HPDE6-E6E7 (cell line): ENCODE measurements around the gene WNT7A.
"Not testable (repeated sequence)": the region's sequence is repeated elsewhere in the genome, so short reads cannot be mapped to it uniquely, and the experiment has no call there.

Experiments
- DNase-seq: peaks from one replicate; pipeline ENCODE4 v3.0.0; 2011; ENCODE audit warnings: missing footprints; ENCODE audit errors: extremely low spot score

The WNT7A gene

DNA sequence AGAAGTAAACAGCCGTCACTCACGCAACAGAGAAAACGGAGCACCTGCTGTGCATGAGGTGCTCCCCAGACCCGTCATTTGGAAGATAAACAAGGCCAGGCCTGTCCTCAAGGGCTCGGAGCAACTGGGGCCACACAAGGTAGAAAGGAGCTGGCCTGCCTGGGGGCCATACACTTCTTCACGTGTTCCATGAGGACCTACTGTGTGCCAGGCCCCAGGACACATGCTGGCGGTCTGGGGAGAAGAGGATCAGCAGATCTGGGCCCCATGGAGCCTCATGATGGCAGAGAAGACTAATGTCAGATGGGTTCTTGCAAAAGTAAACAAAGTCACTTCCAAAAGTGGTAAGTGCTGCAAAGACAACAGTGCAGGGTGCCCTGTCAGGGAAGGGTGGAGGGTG is 14.3 kb downstream of the WNT7A start:
- DNase-seq: no peak

DNA sequence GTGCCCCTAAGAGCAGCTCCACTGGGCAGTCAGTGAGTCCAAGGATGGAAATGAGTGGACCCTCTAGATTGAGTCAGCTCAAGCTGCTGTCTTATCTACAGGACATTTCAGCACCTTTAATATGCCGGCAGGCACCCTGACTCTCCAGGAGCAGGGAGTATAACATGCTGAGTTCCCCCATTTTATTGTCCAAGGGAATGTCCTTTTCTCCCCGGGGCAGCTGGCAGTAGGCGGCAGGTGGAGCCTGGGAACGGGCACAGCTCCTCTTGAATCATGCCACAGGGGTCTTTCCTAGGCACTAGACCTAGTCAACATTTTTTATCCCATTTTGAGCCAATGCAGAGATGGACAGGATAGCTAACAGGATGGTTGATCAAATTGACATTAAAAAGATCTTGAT is 14.8 kb downstream of the WNT7A start:
- DNase-seq: no peak

GRCh38 chr3:13863965-13864595 is 15.8 kb downstream of the WNT7A start:
- no peak for DNase-seq

GRCh38 chr3:13863382-13863952 is 16.4 kb downstream of the WNT7A start:
- DNase-seq: no peak

DNA sequence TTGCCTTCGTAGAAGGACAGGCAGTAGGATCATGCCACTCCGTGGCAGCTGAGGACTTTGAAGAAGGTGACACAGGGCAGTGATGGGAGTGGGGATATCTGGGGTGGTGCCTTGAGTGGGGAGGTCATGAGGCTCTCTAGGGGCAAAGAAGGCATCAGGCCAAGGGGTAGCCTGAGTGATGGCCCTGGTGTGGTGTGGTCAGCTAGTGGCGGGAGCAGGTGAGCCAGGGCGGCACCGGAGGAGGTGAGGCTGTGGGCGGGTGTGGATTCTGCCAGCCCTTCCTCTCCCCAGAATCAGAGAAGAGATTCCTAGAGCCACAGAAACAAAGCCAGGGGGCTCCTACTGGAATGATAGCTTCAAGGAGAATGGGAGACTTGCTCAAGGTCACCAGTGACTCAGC is 18.4 kb downstream of the WNT7A start:
- DNase-seq: no peak

- no peak for DNase-seq
Observed at GRCh38 chr3:13860001-13860400, 19.9 kb downstream of the WNT7A start.

DNA sequence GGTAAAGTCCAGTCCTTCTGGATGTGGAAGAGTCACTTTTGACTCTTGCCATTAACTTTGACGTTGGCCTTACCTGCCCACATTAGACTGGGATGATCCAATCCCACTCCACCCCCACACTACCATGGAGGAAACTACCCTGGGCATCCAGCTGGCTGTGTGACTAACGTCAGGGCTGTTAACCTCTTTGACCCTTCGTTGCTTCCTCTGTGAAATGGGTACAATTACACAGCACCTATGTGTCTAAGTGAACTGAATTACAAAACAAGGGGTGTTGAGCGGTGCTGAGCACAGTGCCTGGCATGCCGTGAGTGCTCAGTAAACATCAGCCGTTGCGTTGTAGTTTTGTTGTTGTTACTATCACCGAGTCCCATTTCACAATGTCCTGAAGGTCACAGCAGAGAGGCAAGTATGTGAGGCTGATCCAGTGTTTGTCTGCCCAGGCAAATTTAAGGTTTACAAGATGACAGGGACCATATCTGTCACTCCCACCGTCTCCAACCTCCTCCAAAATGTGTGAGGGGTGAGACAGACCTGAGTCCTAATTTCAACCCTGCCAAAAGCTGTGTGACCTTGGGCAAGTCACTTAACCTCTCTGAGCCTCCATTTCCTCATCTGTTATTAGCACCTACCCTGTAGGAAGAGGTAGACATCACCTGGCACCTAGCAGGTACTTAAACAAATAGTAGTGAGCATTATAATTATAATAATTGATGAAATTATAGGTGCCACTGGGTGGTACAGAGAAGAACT is 20.9 kb downstream of the WNT7A start:
- no peak for DNase-seq

GRCh38 chr3:13857702-13858380 is 22.0 kb downstream of the WNT7A start:
- DNase-seq: no peak

DNA sequence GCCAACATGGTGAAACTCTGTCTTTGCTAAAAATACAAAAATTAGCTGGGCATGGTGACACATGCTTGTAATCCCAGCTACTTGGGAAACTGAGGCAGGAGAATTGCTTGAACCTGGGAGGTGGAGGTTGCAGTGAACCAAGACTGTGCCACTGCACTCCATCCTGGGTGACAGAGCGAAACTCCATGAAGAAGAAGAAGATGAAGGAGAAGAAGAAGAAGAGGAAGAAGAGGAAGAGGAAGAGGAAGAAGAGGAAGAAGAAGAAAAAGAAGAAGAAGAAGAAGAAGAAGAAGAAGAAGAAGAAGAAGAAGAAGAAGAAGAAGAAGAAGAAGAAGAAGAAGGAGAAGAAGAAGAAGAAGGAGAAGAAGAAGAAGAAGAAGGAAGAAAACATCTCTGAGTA is 23.2 kb downstream of the WNT7A start:
- DNase-seq: not testable (repeated sequence)

- no peak for DNase-seq
Observed at GRCh38 chr3:13856006-13856405, 23.9 kb downstream of the WNT7A start.

GRCh38 chr3:13854492-13854891 is 25.4 kb downstream of the WNT7A start:
- DNase-seq: no peak

- DNase-seq: peak; percentile 76
Observed at GRCh38 chr3:13853978-13854296, 25.9 kb downstream of the WNT7A start.

GRCh38 chr3:13853256-13853977 is 26.5 kb downstream of the WNT7A start:
- DNase-seq: no peak

DNA sequence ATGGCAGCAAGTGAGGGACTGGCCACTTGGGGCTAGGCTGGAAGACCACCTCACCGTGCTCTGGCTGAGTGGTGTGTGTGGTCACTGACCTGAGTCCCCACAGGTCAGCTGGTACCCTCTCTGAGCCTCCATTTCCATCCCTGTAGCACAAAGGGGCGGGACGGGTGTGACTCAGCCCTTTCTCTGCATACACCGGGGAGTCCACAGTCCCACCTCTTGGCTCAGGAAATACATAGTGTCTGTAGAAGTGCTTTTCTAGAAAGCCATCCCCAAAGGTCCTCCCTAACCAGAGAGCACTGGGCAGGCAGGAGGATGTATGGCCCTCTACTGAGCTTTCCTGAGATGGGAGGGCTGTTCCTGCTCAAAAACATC is 27.2 kb downstream of the WNT7A start:
- DNase-seq: peak; percentile 46

GRCh38 chr3:13851997-13852637 is 27.8 kb downstream of the WNT7A start:
- no peak for DNase-seq

GRCh38 chr3:13851091-13851849 is 28.6 kb downstream of the WNT7A start:
- DNase-seq: no peak

DNA sequence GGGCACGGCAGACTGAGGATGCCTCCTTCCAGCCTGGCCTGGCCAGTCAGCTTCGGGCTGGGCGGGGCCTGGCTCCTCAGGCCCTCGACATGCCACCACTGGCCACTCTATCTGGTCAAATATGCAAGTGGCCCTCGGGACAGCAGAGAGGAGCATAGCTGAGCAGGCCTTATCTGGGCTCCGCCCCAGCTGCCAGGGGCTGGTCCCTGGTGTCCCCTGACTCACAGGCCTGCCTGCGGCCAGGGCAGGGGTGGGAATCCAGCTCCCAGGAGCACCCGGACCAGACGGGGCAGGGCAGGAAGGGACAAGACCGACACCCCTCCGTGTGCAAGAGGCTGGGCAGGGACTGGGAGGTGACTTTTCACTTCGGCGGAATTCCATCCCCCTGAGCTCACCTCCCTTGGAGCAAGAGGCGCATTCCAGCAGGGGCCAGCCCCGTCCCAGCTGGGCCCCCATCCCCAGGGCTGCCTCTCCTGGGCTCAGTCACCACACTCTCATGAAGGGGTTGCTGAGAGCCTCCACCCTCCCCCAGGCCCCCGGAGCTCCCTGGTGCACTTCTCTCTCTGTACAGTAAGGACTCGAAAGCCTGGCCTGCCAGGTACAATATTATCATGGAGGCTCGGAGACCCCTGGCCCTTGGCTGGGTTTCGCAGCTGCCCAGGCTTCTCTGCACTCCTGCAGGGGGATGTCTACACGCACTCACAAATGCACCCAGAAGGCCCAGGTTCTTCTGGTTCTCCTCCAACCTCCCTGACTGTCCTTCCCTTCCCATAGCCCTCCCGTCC is 29.5 kb downstream of the WNT7A start:
- DNase-seq: peak; percentile 73

GRCh38 chr3:13849018-13849417 is 30.9 kb downstream of the WNT7A start:
- no peak for DNase-seq

DNA sequence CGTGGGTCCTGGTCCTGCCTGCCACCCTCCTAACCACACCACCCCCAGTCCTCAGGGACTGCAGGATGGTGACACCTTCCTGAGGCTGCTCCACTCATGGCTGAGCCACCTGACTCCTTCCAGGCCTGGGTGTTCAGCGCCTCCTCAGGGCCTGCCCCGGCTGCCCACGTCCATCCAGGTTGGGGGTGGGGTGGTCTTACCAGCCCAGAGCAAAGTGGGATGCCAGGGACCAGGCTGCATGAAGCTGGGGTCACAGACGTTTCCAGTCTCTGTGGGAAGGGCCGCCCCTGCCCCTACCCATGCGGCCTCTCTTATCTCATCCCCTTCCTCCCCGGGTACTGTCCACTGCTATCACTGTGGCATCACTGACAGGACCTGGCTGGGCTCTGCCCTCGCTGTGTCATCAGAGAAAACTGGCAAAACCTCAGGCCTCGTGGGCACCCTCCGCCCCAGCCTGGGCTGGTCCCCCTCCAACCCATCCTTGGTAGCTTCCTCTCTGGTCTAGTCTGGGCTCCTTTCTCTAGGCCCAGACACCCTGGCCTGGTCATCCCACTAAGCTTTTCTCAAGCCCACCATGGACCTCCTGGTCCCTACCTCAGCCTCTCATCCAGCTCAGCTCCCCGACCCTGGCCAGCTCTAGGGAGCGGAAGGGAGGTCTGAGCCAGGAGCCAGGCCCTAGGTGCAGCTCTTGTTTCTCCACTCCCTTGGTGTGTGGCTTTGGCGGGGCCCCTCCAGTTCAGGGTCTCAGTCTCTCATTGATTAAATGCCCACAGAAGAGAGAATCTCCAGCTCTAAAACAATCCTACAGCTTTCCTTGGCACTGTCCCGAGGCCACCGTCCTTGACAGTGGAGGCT is 32.9 kb downstream of the WNT7A start:
- DNase-seq: no peak
